HG02943 (cell line): ENCODE measurements around the gene QTRT2.
A peak's percentile ranks its signal among the peaks of the same experiment; 100 is the strongest.

Source experiments
- ATAC-seq: cut with Tn5 transposase; IDR thresholded peaks from one replicate; pipeline ENCODE4 v1.9.1; 2021; ENCODE audit warnings: mild to moderate bottlenecking, low read depth, moderate library complexity; ENCODE audit not compliant: unreplicated experiment

QTRT2 gene

GRCh38 chr3:114056130-114057010, at the start of gene QTRT2, which contains the start of gene CCDC191:
QTRT2 (plus strand) TSS chr3:114056737; CDS start chr3:114065258, 8,521 bp downstream.
CCDC191 (minus strand) TSS chr3:114056526; CDS start chr3:114056466, 60 bp downstream.
- ATAC-seq: peak; percentile 99

- ATAC-seq: no peak
These were observed 45.3 kb upstream of the QTRT2 start for GRCh38 chr3:114011059-114011797.

GRCh38 chr3:114014211-114014610, 42.3 kb upstream of the QTRT2 start:
- ATAC-seq: no peak

GRCh38 chr3:114019486-114019885, 37.1 kb upstream of the QTRT2 start:
- ATAC-seq: no peak

GRCh38 chr3:114020907-114021306, 35.6 kb upstream of the QTRT2 start:
- no peak for ATAC-seq

- no peak for ATAC-seq
These were observed 34.3 kb upstream of the QTRT2 start for GRCh38 chr3:114022145-114022802.

GRCh38 chr3:114025451-114025850, 31.1 kb upstream of the QTRT2 start:
- no peak for ATAC-seq

GRCh38 chr3:114026331-114026730, 30.2 kb upstream of the QTRT2 start:
- no peak for ATAC-seq

GRCh38 chr3:114033721-114034120, 22.8 kb upstream of the QTRT2 start:
- ATAC-seq: no peak

- ATAC-seq: no peak
These were observed 22.3 kb upstream of the QTRT2 start for GRCh38 chr3:114034211-114034610.

GRCh38 chr3:114034787-114035545, 21.6 kb upstream of the QTRT2 start:
- ATAC-seq: no peak

GRCh38 chr3:114035896-114036295, 20.6 kb upstream of the QTRT2 start:
- ATAC-seq: no peak

- no peak for ATAC-seq
These were observed 13.3 kb upstream of the QTRT2 start for GRCh38 chr3:114043205-114043604.

- ATAC-seq: no peak
These were observed 4.3 kb upstream of the QTRT2 start for GRCh38 chr3:114052216-114052615.

GRCh38 chr3:114057011-114057347, 442 bp downstream of the QTRT2 start:
- ATAC-seq: no peak

- no peak for ATAC-seq
These were observed 2.1 kb downstream of the QTRT2 start for GRCh38 chr3:114058646-114059045.

- ATAC-seq: no peak
These were observed 4.5 kb downstream of the QTRT2 start for GRCh38 chr3:114060906-114061655.

- ATAC-seq: no peak
These were observed 11.3 kb downstream of the QTRT2 start for GRCh38 chr3:114067804-114068203.

GRCh38 chr3:114068336-114068735, 11.8 kb downstream of the QTRT2 start:
- ATAC-seq: no peak

GRCh38 chr3:114071786-114072185, 15.2 kb downstream of the QTRT2 start:
- no peak for ATAC-seq
